ENCODE results near the gene SAT2.

Gene SAT2

GRCh38 chr17:7656958-7657609 is 29.5 kb upstream of the SAT2 start (continued):
- TF ChIP-seq ELK4 (IDR thresholded peaks at IDR 0.05; ENCODE audit: borderline replicate concordance, low read depth, low read length) = no peak
- no peak for TF ChIP-seq ZBTB10 (tag by site-specific recombination; IDR thresholded peaks at IDR 0.05)
- no peak for TF ChIP-seq ZNF548 (tag by site-specific recombination; IDR thresholded peaks at IDR 0.05)
- no peak for TF ChIP-seq HOXA7 (CRISPR knock-in tag; IDR thresholded peaks at IDR 0.05; ENCODE audit: borderline replicate concordance)
- no peak for TF ChIP-seq ZNF311 (tag by site-specific recombination; IDR thresholded peaks at IDR 0.05; ENCODE audit: borderline replicate concordance)
- TF ChIP-seq, protein P1, sequence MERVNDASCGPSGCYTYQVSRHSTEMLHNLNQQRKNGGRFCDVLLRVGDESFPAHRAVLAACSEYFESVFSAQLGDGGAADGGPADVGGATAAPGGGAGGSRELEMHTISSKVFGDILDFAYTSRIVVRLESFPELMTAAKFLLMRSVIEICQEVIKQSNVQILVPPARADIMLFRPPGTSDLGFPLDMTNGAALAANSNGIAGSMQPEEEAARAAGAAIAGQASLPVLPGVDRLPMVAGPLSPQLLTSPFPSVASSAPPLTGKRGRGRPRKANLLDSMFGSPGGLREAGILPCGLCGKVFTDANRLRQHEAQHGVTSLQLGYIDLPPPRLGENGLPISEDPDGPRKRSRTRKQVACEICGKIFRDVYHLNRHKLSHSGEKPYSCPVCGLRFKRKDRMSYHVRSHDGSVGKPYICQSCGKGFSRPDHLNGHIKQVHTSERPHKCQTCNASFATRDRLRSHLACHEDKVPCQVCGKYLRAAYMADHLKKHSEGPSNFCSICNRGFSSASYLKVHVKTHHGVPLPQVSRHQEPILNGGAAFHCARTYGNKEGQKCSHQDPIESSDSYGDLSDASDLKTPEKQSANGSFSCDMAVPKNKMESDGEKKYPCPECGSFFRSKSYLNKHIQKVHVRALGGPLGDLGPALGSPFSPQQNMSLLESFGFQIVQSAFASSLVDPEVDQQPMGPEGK (tag by site-specific recombination; IDR thresholded peaks at IDR 0.05) = 0 out of 2 replicates have a peak, but pooled peaks have one; percentile 28

GRCh38 chr17:7655541-7655840 is 27.9 kb upstream of the SAT2 start:
- POLR2A ChIA-PET = interaction anchor here (1.0 to 2.1 kb wide), 2 partner anchors 11 to 31 kb away, joined by 3 to 28 read pairs; partner anchors contain the start of genes TP53 and WRAP53
- CTCF ChIA-PET = interaction anchor here (3.9 to 7.2 kb wide), 2 partner anchors 24 to 32 kb away, joined by 23 to 57 read pairs; partner anchors contain the start of genes TP53 and WRAP53

More at GRCh38 chr17:7655541-7655840, 27.9 kb upstream of the SAT2 start:
- Histone ChIP-seq H3K27ac (ENCODE audit: extremely low read depth, low read depth, low read length) (no peak overlapping the region), H3K9me3 (ENCODE audit: control insufficient read depth, insufficient read depth, low read depth, low read length) (no peaks in the 10 kb centered on the region), H3K36me3 (ENCODE audit: control insufficient read depth in 2 of 2, insufficient read depth in 1 of 2, low read length in 2 of 2) (no peaks in the 10 kb centered on the region), H3K4me1 (ENCODE audit: control insufficient read depth, insufficient read depth, low read length) (peaks cover 11% of the 10 kb centered on the region), H3K4me3 (ENCODE audit: low read depth, low read length) (no peak overlapping the region)
- TF ChIP-seq ZNF629 (tag by site-specific recombination; IDR thresholded peaks at IDR 0.05) (no peak), REPIN1 (tag by site-specific recombination; IDR thresholded peaks at IDR 0.05; ENCODE audit: low read depth) (no peak), KLF8 (tag by site-specific recombination; IDR thresholded peaks at IDR 0.05) (no peak), INSM2 (tag by site-specific recombination; IDR thresholded peaks at IDR 0.05) (no peak)
- TF ChIP-seq, protein P2, sequence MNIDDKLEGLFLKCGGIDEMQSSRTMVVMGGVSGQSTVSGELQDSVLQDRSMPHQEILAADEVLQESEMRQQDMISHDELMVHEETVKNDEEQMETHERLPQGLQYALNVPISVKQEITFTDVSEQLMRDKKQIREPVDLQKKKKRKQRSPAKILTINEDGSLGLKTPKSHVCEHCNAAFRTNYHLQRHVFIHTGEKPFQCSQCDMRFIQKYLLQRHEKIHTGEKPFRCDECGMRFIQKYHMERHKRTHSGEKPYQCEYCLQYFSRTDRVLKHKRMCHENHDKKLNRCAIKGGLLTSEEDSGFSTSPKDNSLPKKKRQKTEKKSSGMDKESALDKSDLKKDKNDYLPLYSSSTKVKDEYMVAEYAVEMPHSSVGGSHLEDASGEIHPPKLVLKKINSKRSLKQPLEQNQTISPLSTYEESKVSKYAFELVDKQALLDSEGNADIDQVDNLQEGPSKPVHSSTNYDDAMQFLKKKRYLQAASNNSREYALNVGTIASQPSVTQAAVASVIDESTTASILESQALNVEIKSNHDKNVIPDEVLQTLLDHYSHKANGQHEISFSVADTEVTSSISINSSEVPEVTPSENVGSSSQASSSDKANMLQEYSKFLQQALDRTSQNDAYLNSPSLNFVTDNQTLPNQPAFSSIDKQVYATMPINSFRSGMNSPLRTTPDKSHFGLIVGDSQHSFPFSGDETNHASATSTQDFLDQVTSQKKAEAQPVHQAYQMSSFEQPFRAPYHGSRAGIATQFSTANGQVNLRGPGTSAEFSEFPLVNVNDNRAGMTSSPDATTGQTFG (tag by site-specific recombination; IDR thresholded peaks at IDR 0.05; ENCODE audit: borderline replicate concordance) = no peak
- TF ChIP-seq, protein P3, sequence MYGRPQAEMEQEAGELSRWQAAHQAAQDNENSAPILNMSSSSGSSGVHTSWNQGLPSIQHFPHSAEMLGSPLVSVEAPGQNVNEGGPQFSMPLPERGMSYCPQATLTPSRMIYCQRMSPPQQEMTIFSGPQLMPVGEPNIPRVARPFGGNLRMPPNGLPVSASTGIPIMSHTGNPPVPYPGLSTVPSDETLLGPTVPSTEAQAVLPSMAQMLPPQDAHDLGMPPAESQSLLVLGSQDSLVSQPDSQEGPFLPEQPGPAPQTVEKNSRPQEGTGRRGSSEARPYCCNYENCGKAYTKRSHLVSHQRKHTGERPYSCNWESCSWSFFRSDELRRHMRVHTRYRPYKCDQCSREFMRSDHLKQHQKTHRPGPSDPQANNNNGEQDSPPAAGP (tag by site-specific recombination; IDR thresholded peaks at IDR 0.05) = no peak
